NCI-H1105 (cell line): ENCODE measurements around the gene FBXO8.

Experiments used
- DNase-seq: peaks from one replicate; lab custom pipeline; 2025; lab: John Stamatoyannopoulos, UW

The FBXO8 gene

GRCh38 chr4:174207367-174207766 is 76.1 kb downstream of the FBXO8 start:
- no peak for DNase-seq

- no peak for DNase-seq
Observed at GRCh38 chr4:174204164-174204831, 79.2 kb downstream of the FBXO8 start.

- no peak for DNase-seq
Observed at GRCh38 chr4:174201871-174202270, 81.6 kb downstream of the FBXO8 start.

- no peak for DNase-seq
Observed at GRCh38 chr4:174199735-174200134, 83.7 kb downstream of the FBXO8 start.

GRCh38 chr4:174198828-174199227 is 84.6 kb downstream of the FBXO8 start:
- DNase-seq, result no peak

GRCh38 chr4:174198396-174198795 is 85.1 kb downstream of the FBXO8 start:
- DNase-seq, result no peak

GRCh38 chr4:174193438-174194374 is 89.8 kb downstream of the FBXO8 start:
- DNase-seq, result no peak

- no peak for DNase-seq
Observed at GRCh38 chr4:174192943-174193342, 90.5 kb downstream of the FBXO8 start.

GRCh38 chr4:174190832-174191500 is 92.5 kb downstream of the FBXO8 start:
- no peak for DNase-seq

- no peak for DNase-seq
Observed at GRCh38 chr4:174189392-174190015, 94.0 kb downstream of the FBXO8 start.
